Liver (tissue), 9 donors: ENCODE data around the gene SLC39A13. TPM values are rescaled to one million over a fixed set of nuclear protein-coding genes. Genes with fewer than 3 reads are reported as not detected.
A peak's percentile ranks its signal among the peaks of the same experiment; 100 is the strongest.

Experiments
- DNase-seq: peaks from one replicate; pipeline ENCODE4 v3.0.0-alpha.2; 2017; ENCODE audit warnings: low spot score
- H3K27ac ChIP-seq, 2 donors: one replicate each; pipeline ENCODE4 v1.7.0; 2013; ENCODE audit warnings: inconsistent platforms in 2 of 2, low read length in 2 of 2, control low read depth in 1 of 2, low read depth in 1 of 2, mild to moderate bottlenecking in 1 of 2
- H3K27me3 ChIP-seq, 4 donors: one replicate each; pipeline versions ENCODE4 v1.6.1 to v1.7.0; 2013; ENCODE audit warnings: low read length in 3 of 4, inconsistent platforms in 1 of 4, mild to moderate bottlenecking in 1 of 4, moderate library complexity in 1 of 4; ENCODE audit not compliant: control insufficient read depth in 4 of 4, insufficient read depth in 4 of 4
- H3K36me3 ChIP-seq, 4 donors: one replicate each; pipeline versions ENCODE4 v1.6.1 to v1.7.0; 2013; ENCODE audit warnings: low read length in 3 of 4, mild to moderate bottlenecking in 3 of 4, low read depth in 1 of 4, moderate library complexity in 1 of 4; ENCODE audit not compliant: control insufficient read depth in 4 of 4, insufficient read depth in 3 of 4
- H3K4me1 ChIP-seq, 4 donors: one replicate each; pipeline versions ENCODE4 v1.6.1 to v1.7.0; 2013; ENCODE audit warnings: low read length in 3 of 4, mild to moderate bottlenecking in 3 of 4, moderate library complexity in 1 of 4; ENCODE audit not compliant: control insufficient read depth in 4 of 4, insufficient read depth in 4 of 4
- H3K4me3 ChIP-seq, 3 donors: one replicate each; pipeline versions ENCODE4 v1.6.1 to v1.7.0; 2013; ENCODE audit warnings: low read length in 3 of 3, control low read depth in 1 of 3, low read depth in 1 of 3, mild to moderate bottlenecking in 1 of 3
- H3K9ac ChIP-seq, 2 donors: one replicate each; pipeline ENCODE4 v1.7.0; 2013; ENCODE audit warnings: low read length in 2 of 2, mild to moderate bottlenecking in 2 of 2, moderate library complexity in 2 of 2, control low read depth in 1 of 2, low read depth in 1 of 2
- H3K9me3 ChIP-seq, 4 donors: one replicate each; pipeline versions ENCODE4 v1.6.1 to v1.7.0; 2013; ENCODE audit warnings: low read length in 3 of 4; ENCODE audit not compliant: control insufficient read depth in 4 of 4
- EGR1 ChIP-seq, 2 donors: IDR thresholded peaks; 2 replicates each; pipeline ENCODE4 v1.6.1; 2016 to 2018; ENCODE audit warnings: antibody characterized with exemption in 2 of 2, low read depth in 2 of 2
- FOXA2 ChIP-seq: IDR thresholded peaks from 2 replicates; pipeline ENCODE4 v1.6.1; 2016; ENCODE audit warnings: antibody characterized with exemption
- GABPA ChIP-seq, 2 donors: IDR thresholded peaks in 1 of 2; conservative IDR thresholded peaks in 1 of 2; 2 replicates each; pipeline ENCODE4 v1.6.1; 2016; ENCODE audit warnings: antibody characterized with exemption in 2 of 2, mild to moderate bottlenecking in 1 of 2, moderate library complexity in 1 of 2
- HNF4A ChIP-seq, 2 donors: conservative IDR thresholded peaks; 2 replicates each; pipeline ENCODE4 v1.6.1; 2016; ENCODE audit warnings: antibody characterized with exemption in 2 of 2, mild to moderate bottlenecking in 2 of 2
- HNF4G ChIP-seq: IDR thresholded peaks from 2 replicates; pipeline ENCODE4 v1.6.1; 2016; ENCODE audit warnings: antibody characterized with exemption
- JUND ChIP-seq, 2 donors: IDR thresholded peaks; 2 replicates each; pipeline ENCODE4 v1.6.1; 2016; ENCODE audit warnings: antibody characterized with exemption in 2 of 2
- NR2F2 ChIP-seq: IDR thresholded peaks from 2 replicates; pipeline ENCODE4 v1.6.1; 2016; ENCODE audit warnings: antibody characterized with exemption
- RAD21 ChIP-seq, 2 donors: IDR thresholded peaks; 2 replicates each; pipeline ENCODE4 v1.6.1; 2016; ENCODE audit warnings: antibody characterized with exemption in 2 of 2, mild to moderate bottlenecking in 2 of 2
- RXRA ChIP-seq, 2 donors: IDR thresholded peaks; 2 replicates each; pipeline ENCODE4 v1.6.1; 2017 to 2018; ENCODE audit warnings: antibody characterized with exemption in 2 of 2, mild to moderate bottlenecking in 1 of 2
- SP1 ChIP-seq: IDR thresholded peaks from 2 replicates; pipeline ENCODE4 v1.6.1; 2018; ENCODE audit warnings: antibody characterized with exemption, mild to moderate bottlenecking
- TAF1 ChIP-seq: conservative IDR thresholded peaks from 2 replicates; pipeline ENCODE4 v1.6.1; 2016; ENCODE audit warnings: antibody characterized with exemption, mild to moderate bottlenecking
- YY1 ChIP-seq: IDR thresholded peaks from 2 replicates; pipeline ENCODE4 v1.6.1; 2016; ENCODE audit warnings: antibody characterized with exemption, mild to moderate bottlenecking
- WGBS: extraction: QIAGEN DNeasy Blood & Tissue Kit; methylation state at CpG from one replicate; pipeline ENCODE4 v1.1.7; 2013; 5-methylcytosine and 5-hydroxymethylcytosine counted together
- polyA plus RNA-seq, 2 donors: library from polyadenylated mRNA; stranded (reverse) in 1 of 2; unstranded in 1 of 2; fragments of 200-250 nt in 1 of 2; fragments of >200 nt in 1 of 2; fragmentation: Nextera tagmentation in 1 of 2; extraction: Ambion mirVana in 1 of 2; gene quantifications; one replicate each; pipeline versions ENCODE4 v1.2.1 to v1.2.3, GENCODE V29; 2013 to 2015
- total RNA-seq, 2 donors: library from RNA; depleted of rRNA; stranded (reverse); fragments of >200 nt; gene quantifications; one replicate each; pipeline ENCODE4 v1.2.3, GENCODE V29; 2014
- TF ChIP-seq, protein P1 (sequence below): IDR thresholded peaks from 2 replicates; pipeline ENCODE4 v1.6.1; 2016; ENCODE audit warnings: antibody characterized with exemption
- TF ChIP-seq, protein P2 (sequence below): IDR thresholded peaks from 2 replicates; pipeline ENCODE4 v1.6.1; 2016; ENCODE audit warnings: antibody characterized with exemption
- TF ChIP-seq, protein P3 (sequence below): IDR thresholded peaks from 2 replicates; pipeline ENCODE4 v1.6.1; 2016; ENCODE audit warnings: antibody characterized with exemption, mild to moderate bottlenecking
- TF ChIP-seq, protein P4 (sequence below): fragments of 150-350 bp; IDR thresholded peaks from 2 replicates; pipeline ENCODE4 v1.5.1; 2017; ENCODE audit warnings: improper control_type of control experiment, low read depth, low read length; ENCODE audit not compliant: missing input control
- TF ChIP-seq, protein P5 (sequence below): IDR thresholded peaks from 2 replicates; pipeline ENCODE4 v1.6.1; 2016; ENCODE audit warnings: antibody characterized with exemption
- donor health status: healthy.
- donor health status: healthy.
- donor health status: healthy.
- donor health status: healthy.
- donor health status: healthy.

SLC39A13 gene
- total and polyA plus RNA-seq, 4 donors = 8.2 to 17.5 (median 10.7) TPM

DNA sequence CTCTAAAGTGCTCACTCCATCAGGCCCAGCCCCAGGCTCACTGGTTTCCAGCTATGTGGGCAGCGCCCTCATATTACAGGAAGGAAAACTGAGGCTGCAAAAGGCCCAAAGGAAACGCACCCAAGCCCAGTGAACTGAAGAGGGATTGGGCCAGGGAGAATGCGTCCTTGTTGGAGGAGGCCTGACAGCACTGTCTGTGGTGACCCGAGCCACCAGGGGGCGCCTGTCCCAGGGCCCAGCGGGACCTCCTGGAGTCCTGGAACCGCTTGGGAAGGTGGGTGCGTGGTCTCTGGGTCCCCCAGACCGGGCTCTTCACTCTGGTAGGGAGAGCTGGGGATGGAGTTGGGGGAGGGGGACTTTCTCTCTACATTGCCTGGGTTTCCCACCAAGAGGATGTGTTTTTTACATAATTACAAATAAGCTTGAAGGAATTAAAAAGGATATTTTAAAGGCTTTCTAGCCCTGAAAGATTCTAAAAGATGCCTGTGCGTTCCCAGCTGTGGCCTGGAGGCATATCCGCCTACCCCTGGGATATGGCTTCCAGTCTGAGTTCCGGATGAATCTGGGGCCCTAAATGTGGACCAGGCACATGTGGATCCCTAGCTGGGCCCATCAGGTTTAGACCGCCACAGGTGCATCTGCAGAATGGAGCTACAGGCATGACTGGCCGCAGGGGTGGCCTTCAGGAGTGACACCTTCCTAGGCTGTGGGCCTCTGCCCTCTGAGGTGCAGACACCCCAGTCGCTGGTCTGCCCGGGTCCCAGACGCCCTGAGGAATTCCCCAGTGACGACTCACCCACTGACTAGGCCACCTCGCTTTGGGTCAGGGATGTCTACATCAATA is 34.3 kb upstream of the SLC39A13 start:
- Histone ChIP-seq H3K9me3 (no peaks in the 10 kb centered on the region), H3K4me3 (no peak overlapping the region), H3K36me3 (no peaks in the 10 kb centered on the region), H3K27me3 (no peaks in the 10 kb centered on the region), H3K27ac (no peak overlapping the region), H3K9ac (no peak overlapping the region), H3K4me1 (peaks cover 0 to 2% (median 0%) of the 10 kb centered on the region in 4 donors)
- TF ChIP-seq JUND (IDR thresholded peaks at IDR 0.05) (no peak), TAF1 (no peak), RAD21 (IDR thresholded peaks at IDR 0.05) (peak; percentile 85 to 89), EGR1 (IDR thresholded peaks at IDR 0.05; ENCODE audit: low read depth in 2 of 2) (no peak), RXRA (IDR thresholded peaks at IDR 0.05) (no peak), HNF4G (no peak), NR2F2 (no peak), GABPA (IDR thresholded peaks at IDR 0.05 in 1 of 2, conservative IDR thresholded peaks at IDR 0.05 in 1 of 2) (no peak)
- TF ChIP-seq, protein P1, sequence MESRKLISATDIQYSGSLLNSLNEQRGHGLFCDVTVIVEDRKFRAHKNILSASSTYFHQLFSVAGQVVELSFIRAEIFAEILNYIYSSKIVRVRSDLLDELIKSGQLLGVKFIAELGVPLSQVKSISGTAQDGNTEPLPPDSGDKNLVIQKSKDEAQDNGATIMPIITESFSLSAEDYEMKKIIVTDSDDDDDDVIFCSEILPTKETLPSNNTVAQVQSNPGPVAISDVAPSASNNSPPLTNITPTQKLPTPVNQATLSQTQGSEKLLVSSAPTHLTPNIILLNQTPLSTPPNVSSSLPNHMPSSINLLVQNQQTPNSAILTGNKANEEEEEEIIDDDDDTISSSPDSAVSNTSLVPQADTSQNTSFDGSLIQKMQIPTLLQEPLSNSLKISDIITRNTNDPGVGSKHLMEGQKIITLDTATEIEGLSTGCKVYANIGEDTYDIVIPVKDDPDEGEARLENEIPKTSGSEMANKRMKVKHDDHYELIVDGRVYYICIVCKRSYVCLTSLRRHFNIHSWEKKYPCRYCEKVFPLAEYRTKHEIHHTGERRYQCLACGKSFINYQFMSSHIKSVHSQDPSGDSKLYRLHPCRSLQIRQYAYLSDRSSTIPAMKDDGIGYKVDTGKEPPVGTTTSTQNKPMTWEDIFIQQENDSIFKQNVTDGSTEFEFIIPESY = no peak
- TF ChIP-seq, protein P2, sequence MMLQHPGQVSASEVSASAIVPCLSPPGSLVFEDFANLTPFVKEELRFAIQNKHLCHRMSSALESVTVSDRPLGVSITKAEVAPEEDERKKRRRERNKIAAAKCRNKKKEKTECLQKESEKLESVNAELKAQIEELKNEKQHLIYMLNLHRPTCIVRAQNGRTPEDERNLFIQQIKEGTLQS = no peak
- TF ChIP-seq, protein P3, sequence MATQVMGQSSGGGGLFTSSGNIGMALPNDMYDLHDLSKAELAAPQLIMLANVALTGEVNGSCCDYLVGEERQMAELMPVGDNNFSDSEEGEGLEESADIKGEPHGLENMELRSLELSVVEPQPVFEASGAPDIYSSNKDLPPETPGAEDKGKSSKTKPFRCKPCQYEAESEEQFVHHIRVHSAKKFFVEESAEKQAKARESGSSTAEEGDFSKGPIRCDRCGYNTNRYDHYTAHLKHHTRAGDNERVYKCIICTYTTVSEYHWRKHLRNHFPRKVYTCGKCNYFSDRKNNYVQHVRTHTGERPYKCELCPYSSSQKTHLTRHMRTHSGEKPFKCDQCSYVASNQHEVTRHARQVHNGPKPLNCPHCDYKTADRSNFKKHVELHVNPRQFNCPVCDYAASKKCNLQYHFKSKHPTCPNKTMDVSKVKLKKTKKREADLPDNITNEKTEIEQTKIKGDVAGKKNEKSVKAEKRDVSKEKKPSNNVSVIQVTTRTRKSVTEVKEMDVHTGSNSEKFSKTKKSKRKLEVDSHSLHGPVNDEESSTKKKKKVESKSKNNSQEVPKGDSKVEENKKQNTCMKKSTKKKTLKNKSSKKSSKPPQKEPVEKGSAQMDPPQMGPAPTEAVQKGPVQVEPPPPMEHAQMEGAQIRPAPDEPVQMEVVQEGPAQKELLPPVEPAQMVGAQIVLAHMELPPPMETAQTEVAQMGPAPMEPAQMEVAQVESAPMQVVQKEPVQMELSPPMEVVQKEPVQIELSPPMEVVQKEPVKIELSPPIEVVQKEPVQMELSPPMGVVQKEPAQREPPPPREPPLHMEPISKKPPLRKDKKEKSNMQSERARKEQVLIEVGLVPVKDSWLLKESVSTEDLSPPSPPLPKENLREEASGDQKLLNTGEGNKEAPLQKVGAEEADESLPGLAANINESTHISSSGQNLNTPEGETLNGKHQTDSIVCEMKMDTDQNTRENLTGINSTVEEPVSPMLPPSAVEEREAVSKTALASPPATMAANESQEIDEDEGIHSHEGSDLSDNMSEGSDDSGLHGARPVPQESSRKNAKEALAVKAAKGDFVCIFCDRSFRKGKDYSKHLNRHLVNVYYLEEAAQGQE = no peak
- TF ChIP-seq, protein P4, sequence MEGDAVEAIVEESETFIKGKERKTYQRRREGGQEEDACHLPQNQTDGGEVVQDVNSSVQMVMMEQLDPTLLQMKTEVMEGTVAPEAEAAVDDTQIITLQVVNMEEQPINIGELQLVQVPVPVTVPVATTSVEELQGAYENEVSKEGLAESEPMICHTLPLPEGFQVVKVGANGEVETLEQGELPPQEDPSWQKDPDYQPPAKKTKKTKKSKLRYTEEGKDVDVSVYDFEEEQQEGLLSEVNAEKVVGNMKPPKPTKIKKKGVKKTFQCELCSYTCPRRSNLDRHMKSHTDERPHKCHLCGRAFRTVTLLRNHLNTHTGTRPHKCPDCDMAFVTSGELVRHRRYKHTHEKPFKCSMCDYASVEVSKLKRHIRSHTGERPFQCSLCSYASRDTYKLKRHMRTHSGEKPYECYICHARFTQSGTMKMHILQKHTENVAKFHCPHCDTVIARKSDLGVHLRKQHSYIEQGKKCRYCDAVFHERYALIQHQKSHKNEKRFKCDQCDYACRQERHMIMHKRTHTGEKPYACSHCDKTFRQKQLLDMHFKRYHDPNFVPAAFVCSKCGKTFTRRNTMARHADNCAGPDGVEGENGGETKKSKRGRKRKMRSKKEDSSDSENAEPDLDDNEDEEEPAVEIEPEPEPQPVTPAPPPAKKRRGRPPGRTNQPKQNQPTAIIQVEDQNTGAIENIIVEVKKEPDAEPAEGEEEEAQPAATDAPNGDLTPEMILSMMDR = peak; percentile 91
- TF ChIP-seq, protein P5, sequence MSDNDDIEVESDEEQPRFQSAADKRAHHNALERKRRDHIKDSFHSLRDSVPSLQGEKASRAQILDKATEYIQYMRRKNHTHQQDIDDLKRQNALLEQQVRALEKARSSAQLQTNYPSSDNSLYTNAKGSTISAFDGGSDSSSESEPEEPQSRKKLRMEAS = no peak
- DNase-seq = peak; percentile 86
- 44% methylated on average over 19 of the region's 19 CpGs for WGBS

DNA sequence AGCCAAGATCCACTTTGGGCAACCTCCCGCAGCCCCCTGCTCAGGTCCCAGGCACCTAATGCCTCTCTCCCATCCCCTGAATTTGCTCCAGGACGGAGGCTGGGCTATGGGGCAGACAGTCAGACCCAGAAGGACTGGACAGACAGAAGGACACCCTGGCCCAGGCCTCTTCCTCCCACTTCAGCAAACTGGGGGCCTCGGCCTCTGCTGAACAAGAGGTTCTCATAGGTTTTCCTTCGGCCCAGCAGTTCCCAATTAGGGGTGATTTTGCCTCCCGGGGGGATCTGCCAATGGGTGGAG is 33.7 kb upstream of the SLC39A13 start:
- H3K4me1 ChIP-seq = peaks cover 0 to 2% (median 0%) of the 10 kb centered on the region in 4 donors
- H3K36me3 ChIP-seq = no peaks in the 10 kb centered on the region
- H3K9ac ChIP-seq = no peak overlapping the region
- no peaks in the 10 kb centered on the region for H3K9me3 ChIP-seq
- DNase-seq = no peak
- no peak overlapping the region for H3K4me3 ChIP-seq
- H3K27me3 ChIP-seq = no peaks in the 10 kb centered on the region
- no peak overlapping the region for H3K27ac ChIP-seq
- WGBS = 85% methylated on average over 5 of the region's 5 CpGs
- TF ChIP-seq FOXA2 (no peak), HNF4A (conservative IDR thresholded peaks at IDR 0.05) (no peak), YY1 (no peak), RAD21 (IDR thresholded peaks at IDR 0.05) (no peak), SP1 (no peak), EGR1 (IDR thresholded peaks at IDR 0.05; ENCODE audit: low read depth in 2 of 2) (no peak), GABPA (IDR thresholded peaks at IDR 0.05 in 1 of 2, conservative IDR thresholded peaks at IDR 0.05 in 1 of 2) (no peak)
- TF ChIP-seq, protein P1 = no peak
- TF ChIP-seq, protein P5 = no peak
- TF ChIP-seq, protein P3 = no peak
